Activated naive CD8-positive, alpha-beta T cell treated with anti-CD3 and anti-CD28 coated beads, Interleukin-2, amount 10 ng/mL, durations not matched to agents 7 days and 5 days (primary cell): ENCODE data around the gene NEK8. TPM values are rescaled to one million over a fixed set of nuclear protein-coding genes. Genes with fewer than 3 reads are reported as not detected.
A peak's percentile ranks its signal among the peaks of the same experiment; 100 is the strongest.
"Not testable (repeated sequence)": the region's sequence is repeated elsewhere in the genome, so short reads cannot be mapped to it uniquely, and the experiment has no call there.

Source experiments
- ATAC-seq: fragments of 150-1000 bp; cut with Tn5 transposase; one replicate; pipeline ENCODE4 v1.10.0; 2021; ENCODE audit warnings: low read depth, moderate library complexity
- POLR2A ChIA-PET: fragments of 350-600 bp; sonication (Branson Sonifier 250); formaldehyde crosslinking; loops from one replicate; lab custom pipeline; 2021; ENCODE audit warnings: antibody characterized with exemption; lab: Charles Lee
- DNase-seq: peaks from one replicate; pipeline ENCODE4 v3.0.0; 2021
- H3K27ac Mint-ChIP-seq: one replicate; pipeline ENCODE4 v1.8.0; 2022; ENCODE audit warnings: mild to moderate bottlenecking, mixed read lengths
- H3K27me3 Mint-ChIP-seq: one replicate; pipeline ENCODE4 v1.8.0; 2022; ENCODE audit warnings: mild to moderate bottlenecking, moderate library complexity, mixed read lengths
- H3K36me3 Mint-ChIP-seq: one replicate; pipeline ENCODE4 v1.8.0; 2021; ENCODE audit warnings: mild to moderate bottlenecking, mixed read lengths
- H3K4me1 Mint-ChIP-seq: one replicate; pipeline ENCODE4 v1.8.0; 2021; ENCODE audit warnings: mixed read lengths
- H3K4me3 Mint-ChIP-seq: one replicate; pipeline ENCODE4 v1.8.0; 2022; ENCODE audit warnings: mild to moderate bottlenecking, moderate library complexity, mixed read lengths
- H3K9me3 Mint-ChIP-seq: one replicate; pipeline ENCODE4 v1.8.0; 2021; ENCODE audit warnings: mixed read lengths
- total RNA-seq, 2 experiments: library from RNA; stranded (reverse); gene quantifications; one replicate each; pipeline ENCODE4 v1.2.3, GENCODE V29; 2021

The NEK8 gene
- total RNA-seq, 2 experiments from 2014 or later, result 7.1 to 8.9 TPM

DNA sequence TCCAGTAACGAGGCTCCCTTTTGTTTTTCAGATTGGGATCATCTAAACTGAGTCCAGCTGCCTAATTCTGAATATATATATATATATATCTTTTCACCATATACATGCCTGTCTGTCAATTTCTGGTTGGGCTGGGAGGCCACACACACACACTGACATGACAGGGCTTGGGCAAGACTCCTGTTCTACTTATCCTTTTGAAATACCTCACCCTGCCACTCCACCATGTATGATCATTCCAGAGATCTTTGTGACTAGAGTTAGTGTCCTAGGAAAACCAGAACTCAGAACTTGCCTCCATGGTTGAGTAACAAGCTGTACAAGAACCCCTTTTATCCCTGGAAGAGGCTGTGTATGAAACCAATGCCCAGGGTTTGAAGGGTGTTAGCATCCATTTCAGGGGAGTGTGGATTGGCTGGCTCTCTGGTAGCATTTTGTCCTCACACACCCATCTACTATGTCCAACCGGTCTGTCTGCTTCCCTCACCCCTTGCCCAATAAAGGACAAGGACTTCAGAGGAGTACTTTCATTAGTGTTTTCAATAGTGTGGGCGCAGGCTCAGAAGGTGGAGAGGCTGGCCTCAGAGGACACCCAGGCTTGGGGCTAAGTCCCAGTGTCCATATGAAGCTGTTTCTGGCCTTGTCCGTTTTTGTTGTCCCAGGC lies 4.6 kb upstream of the NEK8 start:
- H3K9me3 Mint-ChIP-seq, H3K27me3 Mint-ChIP-seq, ATAC-seq, DNase-seq: not testable (repeated sequence)
- Mint-ChIP-seq H3K27ac (peak overlapping the region; percentile 93), H3K4me1 (peaks cover 47% of the 10 kb centered on the region), H3K4me3 (peak overlapping the region; percentile 92), H3K36me3 (peaks cover 32% of the 10 kb centered on the region)
- POLR2A ChIA-PET, result interaction anchor here (0.6 to 6.3 kb wide), 5 partner anchors 9 to 169 kb away, joined by 3 to 266 read pairs (median 36); partner anchors contain the start of genes PROCA1 and TRAF4

DNA sequence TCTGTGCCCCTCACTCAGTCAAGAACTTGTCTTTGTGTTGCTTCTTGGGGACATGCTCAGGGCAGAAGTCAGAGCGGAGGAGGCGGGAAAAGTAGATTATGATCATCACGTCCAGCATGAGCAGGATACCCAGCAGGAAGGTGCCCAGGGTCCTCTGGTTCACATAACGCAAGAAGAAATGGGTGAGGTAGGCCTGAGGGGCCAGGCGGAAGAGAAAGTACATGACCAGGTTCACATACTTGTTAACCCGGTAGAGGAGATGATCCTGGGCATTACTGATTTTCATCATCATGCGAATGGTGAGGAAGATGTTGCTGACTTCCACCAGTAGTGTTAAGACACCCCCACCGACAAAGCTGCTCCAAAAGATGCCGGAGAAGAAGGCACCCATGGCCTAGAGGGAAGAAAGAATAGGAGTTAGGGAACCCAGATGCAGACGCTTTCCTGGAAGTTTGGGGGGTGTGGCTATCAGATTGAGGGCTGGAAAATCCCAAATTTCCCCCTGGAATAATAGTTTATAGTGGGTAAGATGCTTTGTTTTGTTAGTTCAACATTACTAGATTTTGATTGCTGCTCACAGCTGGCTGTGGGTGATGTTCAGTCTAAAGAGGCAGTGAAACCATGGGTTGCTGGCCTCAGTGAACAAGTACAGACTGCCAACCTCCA lies 4.0 kb upstream of the NEK8 start:
- POLR2A ChIA-PET, result interaction anchor here (1.4 to 6.3 kb wide), 3 partner anchors 13 to 169 kb away, joined by 4 to 266 read pairs (median 36); partner anchors contain the start of genes PROCA1 and TRAF4
- peaks cover 47% of the 10 kb centered on the region for H3K4me1 Mint-ChIP-seq
- ATAC-seq (no peak), DNase-seq (no peak)
- H3K27me3 Mint-ChIP-seq, result no peaks in the 10 kb centered on the region
- peak overlapping the region; percentile 92 for H3K4me3 Mint-ChIP-seq
- peak overlapping the region; percentile 93 for H3K27ac Mint-ChIP-seq
- H3K36me3 Mint-ChIP-seq, result peaks cover 32% of the 10 kb centered on the region
- H3K9me3 Mint-ChIP-seq, result no peaks in the 10 kb centered on the region

DNA sequence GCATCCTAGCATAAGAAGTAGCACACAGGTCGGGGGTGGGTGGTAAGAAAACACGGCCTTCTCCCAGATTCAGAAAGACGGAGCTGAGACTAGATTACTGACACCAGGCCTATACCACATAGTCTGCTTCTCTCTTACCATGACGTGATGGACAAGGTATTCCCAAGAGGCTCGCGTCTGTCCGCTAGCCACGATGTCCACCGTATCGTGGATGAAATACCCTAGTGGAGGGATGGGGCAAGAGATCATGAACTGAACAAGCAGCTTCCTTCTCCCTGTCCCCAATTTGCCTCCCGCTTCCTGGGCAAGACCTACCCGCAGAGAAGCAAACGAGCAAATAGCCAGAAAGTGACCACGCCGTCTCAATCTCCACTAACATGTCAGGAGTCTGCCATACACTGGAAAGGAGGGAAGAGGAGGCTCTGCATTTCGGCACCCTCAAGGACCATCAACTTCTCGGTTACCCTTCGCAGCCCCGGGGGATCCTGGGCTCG lies 3.4 kb upstream of the NEK8 start:
- H3K9me3 Mint-ChIP-seq, result no peaks in the 10 kb centered on the region
- H3K4me3 Mint-ChIP-seq, result peak overlapping the region; percentile 92
- DNase-seq (no peak), ATAC-seq (no peak)
- H3K36me3 Mint-ChIP-seq, result peaks cover 28% of the 10 kb centered on the region
- POLR2A ChIA-PET, result interaction anchor here (0.5 to 6.3 kb wide), 5 partner anchors 14 to 227 kb away, joined by 4 to 266 read pairs (median 36); partner anchors contain the start of genes PHF12, PROCA1 and TRAF4
- H3K27ac Mint-ChIP-seq, result peak overlapping the region; percentile 93
- H3K4me1 Mint-ChIP-seq, result peaks cover 50% of the 10 kb centered on the region
- H3K27me3 Mint-ChIP-seq, result no peaks in the 10 kb centered on the region

DNA sequence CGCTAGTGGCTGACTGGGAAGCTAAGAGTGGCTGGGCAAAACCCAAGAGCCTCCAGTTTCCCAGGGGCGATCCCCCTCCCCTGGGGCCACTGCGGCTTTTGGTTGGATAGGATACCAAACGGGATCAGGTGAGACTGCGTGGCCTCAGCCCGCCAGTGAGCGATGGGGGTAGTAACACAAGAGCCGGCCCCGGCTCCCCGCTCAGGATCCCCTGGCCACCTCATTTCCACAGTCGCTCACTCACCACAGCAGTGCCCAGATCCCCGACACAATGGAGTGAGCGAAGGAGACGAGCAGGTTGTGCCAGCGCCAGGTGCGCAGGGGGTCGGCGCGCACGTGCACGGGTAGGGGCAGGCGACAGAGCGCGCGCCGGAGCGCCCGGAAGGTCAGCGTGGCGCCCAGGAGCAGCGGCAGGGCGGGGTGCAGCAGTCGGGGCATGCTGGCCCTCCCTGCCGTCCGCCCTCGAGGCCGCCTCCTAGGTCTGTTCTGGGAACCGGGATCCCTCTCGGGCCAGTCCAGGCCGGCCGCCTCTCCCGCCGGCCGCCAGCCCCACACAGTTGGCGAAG lies 2.8 kb upstream of the NEK8 start:
- ATAC-seq, result peak; percentile 1
- no peak for DNase-seq
- peak overlapping the region; percentile 92 for H3K4me3 Mint-ChIP-seq
- H3K9me3 Mint-ChIP-seq, result no peaks in the 10 kb centered on the region
- peaks cover 47% of the 10 kb centered on the region for H3K4me1 Mint-ChIP-seq
- no peaks in the 10 kb centered on the region for H3K27me3 Mint-ChIP-seq
- POLR2A ChIA-PET, result interaction anchor here (0.5 to 6.3 kb wide), 15 partner anchors 9 to 388 kb away, joined by 3 to 266 read pairs (median 5); partner anchors contain the start of genes BLTP2, DHRS13, PHF12 and PROCA1
- peaks cover 23% of the 10 kb centered on the region for H3K36me3 Mint-ChIP-seq
- peak overlapping the region; percentile 93 for H3K27ac Mint-ChIP-seq

DNA sequence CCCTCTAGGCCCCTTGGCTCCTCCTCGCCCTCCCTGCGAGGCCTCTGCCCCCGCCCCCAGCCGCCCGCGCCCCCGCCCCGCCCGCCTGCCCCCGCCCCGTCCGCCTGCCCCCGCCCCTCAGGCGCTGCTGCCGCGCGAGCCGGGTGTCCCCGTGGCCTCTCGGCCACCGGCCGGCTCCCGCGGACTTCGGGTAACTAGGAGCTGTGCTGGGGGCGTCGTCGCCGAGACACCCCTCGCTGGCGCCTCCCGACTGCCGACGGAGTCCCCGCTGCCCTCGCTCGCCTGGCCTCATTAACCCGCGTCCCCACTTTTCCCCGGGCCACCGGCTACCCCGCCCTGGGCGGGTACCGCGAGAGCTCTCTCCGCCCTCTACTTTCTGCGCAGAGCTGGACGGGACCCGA lies 2.4 kb upstream of the NEK8 start, which contains the start of gene TLCD1:
Gene TLCD1, minus strand, starts transcription at position 8 of the 401 bp plus-strand sequence. CDS start 136 bp downstream, outside the sequence.
- ATAC-seq (peak; percentile 60), DNase-seq (peak; percentile 88)
- POLR2A ChIA-PET, result interaction anchor here (0.7 to 6.3 kb wide), 21 partner anchors 9 to 413 kb away, joined by 3 to 266 read pairs (median 5); partner anchors contain the start of genes BLTP2, DHRS13, FLOT2 and PHF12
- H3K27ac Mint-ChIP-seq, result peak within 1 kb of the TSS; percentile 99
- H3K27me3 Mint-ChIP-seq, result no peaks in the 10 kb centered on the region
- H3K4me3 Mint-ChIP-seq, result peak within 1 kb of the TSS; percentile 99
- H3K4me1 Mint-ChIP-seq, result peaks cover 45% of the 10 kb centered on the region
- H3K9me3 Mint-ChIP-seq, result no peaks in the 10 kb centered on the region
- peaks cover 18% of the 10 kb centered on the region for H3K36me3 Mint-ChIP-seq

DNA sequence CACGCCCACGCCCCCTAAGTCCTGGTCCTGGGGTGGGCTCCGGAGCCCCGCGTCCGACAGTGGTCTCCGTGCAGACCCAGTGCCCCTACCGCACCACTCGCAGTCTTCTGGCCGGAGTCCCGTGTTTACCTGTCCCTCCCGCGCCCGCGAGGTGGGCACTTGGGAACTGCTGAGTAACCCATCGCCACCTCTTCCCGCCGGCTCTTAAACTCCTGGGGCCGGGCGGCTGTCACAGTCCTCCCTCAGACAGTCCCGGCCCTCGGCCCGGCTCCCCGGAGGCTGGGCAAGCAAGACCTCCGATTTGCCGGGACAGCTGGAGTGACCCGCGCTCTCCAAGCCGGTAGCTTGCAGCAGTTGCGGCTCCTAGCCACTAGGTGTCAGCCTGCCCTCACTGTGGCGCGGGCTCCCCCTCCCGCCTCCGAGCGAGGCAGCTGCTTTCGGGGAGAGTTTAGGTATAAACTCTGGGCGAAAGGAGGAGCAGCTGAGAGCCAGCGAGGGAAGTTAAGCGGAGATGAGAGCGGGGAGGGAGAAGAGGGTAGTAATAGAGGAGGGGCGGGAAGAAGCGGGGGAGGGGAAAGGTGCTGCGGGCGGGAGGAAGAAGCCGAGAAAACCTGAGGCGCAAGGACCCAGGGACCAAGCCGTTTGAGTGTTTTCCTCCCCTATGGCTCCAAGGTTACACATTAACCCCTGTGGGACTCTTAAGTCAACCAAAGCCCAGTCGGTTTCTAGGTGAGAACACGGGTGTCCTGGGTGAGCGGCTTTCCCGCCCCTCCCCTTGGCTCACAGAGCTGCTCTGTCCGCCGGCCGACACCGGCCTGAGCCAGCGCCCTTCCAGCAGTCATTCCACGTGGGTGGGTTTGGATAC lies 1.7 kb upstream of the NEK8 start:
- Mint-ChIP-seq H3K4me1 (peaks cover 40% of the 10 kb centered on the region), H3K27me3 (no peaks in the 10 kb centered on the region), H3K27ac (peak overlapping the region; percentile 99), H3K36me3 (peaks cover 12% of the 10 kb centered on the region), H3K4me3 (peak overlapping the region; percentile 99), H3K9me3 (no peaks in the 10 kb centered on the region)
- DNase-seq (peak; percentile 94), ATAC-seq (peak; percentile 50)
- POLR2A ChIA-PET, result interaction anchor here (0.6 to 6.3 kb wide), 29 partner anchors 8 to 1432 kb away, joined by 3 to 266 read pairs (median 5); partner anchors contain the start of genes BLTP2, DHRS13, FAM222B and FLOT2

- no peak for ATAC-seq
- no peak for DNase-seq
- Mint-ChIP-seq H3K4me1 (peaks cover 22% of the 10 kb centered on the region), H3K27ac (no peak overlapping the region), H3K36me3 (peaks cover 6% of the 10 kb centered on the region), H3K9me3 (no peaks in the 10 kb centered on the region), H3K27me3 (no peaks in the 10 kb centered on the region), H3K4me3 (no peak overlapping the region)
- POLR2A ChIA-PET, result interaction anchor here (2.7 to 6.3 kb wide), 3 partner anchors 10 to 223 kb away, joined by 19 to 266 read pairs (median 53); partner anchors contain the start of genes PHF12 and TRAF4
Observed at GRCh38 chr17:28729950-28730330, 1.4 kb downstream of the NEK8 start.

GRCh38 chr17:28733346-28733745 lies 4.8 kb downstream of the NEK8 start:
- DNase-seq (no peak), ATAC-seq (no peak)
- peaks cover 15% of the 10 kb centered on the region for H3K4me1 Mint-ChIP-seq
- H3K4me3 Mint-ChIP-seq, result no peak overlapping the region
- peaks cover 10% of the 10 kb centered on the region for H3K36me3 Mint-ChIP-seq
- no peaks in the 10 kb centered on the region for H3K27me3 Mint-ChIP-seq
- H3K9me3 Mint-ChIP-seq, result no peaks in the 10 kb centered on the region
- POLR2A ChIA-PET, result interaction anchor here (1.4 kb wide), 1 partner anchor 10 kb away, joined by 4 read pairs; the partner anchor contains the start of gene TRAF4
- H3K27ac Mint-ChIP-seq, result no peak overlapping the region

- Mint-ChIP-seq H3K4me1 (peaks cover 17% of the 10 kb centered on the region), H3K4me3 (no peak overlapping the region), H3K9me3 (no peaks in the 10 kb centered on the region), H3K27me3 (no peaks in the 10 kb centered on the region), H3K27ac (peak overlapping the region; percentile 70), H3K36me3 (peaks cover 15% of the 10 kb centered on the region)
- POLR2A ChIA-PET, result interaction anchor here (0.6 to 1.4 kb wide), 4 partner anchors 8 to 84 kb away, joined by 3 to 4 read pairs (median 4); partner anchors contain the start of genes TLCD1 and TRAF4
- no peak for ATAC-seq
- DNase-seq, result no peak
Observed at GRCh38 chr17:28734712-28735241, 6.2 kb downstream of the NEK8 start.

GRCh38 chr17:28735242-28735722 lies 6.7 kb downstream of the NEK8 start:
- H3K4me3 Mint-ChIP-seq, result no peak overlapping the region
- peak; percentile 14 for ATAC-seq
- no peaks in the 10 kb centered on the region for H3K9me3 Mint-ChIP-seq
- peaks cover 16% of the 10 kb centered on the region for H3K36me3 Mint-ChIP-seq
- H3K27me3 Mint-ChIP-seq, result no peaks in the 10 kb centered on the region
- no peak for DNase-seq
- H3K27ac Mint-ChIP-seq, result peak overlapping the region; percentile 70
- POLR2A ChIA-PET, result interaction anchor here (0.8 to 0.9 kb wide), 2 partner anchors 8 to 9 kb away, joined by 3 to 4 read pairs; partner anchors contain the start of genes TLCD1 and TRAF4
- peaks cover 17% of the 10 kb centered on the region for H3K4me1 Mint-ChIP-seq

DNA sequence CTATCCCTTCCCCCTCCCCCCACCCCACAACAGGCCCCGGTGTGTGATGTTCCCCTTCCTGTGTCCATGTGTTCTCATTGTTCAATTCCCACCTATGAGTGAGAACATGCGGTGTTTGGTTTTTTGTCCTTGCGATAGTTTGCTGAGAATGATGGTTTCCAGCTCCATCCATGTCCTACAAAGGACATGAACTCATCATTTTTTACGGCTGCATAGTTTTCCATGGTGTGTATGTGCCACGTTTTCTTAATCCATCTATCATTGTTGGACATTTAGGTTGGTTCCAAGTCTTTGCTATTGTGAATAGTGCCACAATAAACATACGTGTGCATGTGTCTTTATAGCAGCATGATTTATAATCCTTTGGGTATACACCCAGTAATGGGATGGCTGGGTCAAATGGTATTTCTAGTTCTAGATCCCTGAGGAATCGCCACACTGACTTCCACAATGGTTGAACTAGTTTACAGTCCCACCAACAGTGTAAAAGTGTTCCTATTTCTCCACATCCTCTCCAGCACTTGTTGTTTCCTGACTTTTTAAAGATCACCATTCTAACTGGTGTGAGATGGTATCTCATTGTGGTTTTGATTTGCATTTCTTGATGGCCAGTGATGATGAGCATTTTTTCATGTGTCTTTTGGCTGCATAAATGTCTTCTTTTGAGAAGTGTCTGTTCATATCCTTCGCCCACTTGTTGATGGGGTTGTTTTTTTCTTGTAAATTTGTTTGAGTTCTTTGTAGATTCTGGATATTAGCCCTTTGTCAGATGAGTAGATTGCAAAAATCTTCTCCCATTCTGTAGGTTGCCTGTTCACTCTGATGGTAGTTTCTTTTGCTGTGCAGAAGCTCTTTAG lies 7.6 kb downstream of the NEK8 start:
- not testable (repeated sequence) for H3K4me3 Mint-ChIP-seq, H3K27ac Mint-ChIP-seq, H3K9me3 Mint-ChIP-seq, ATAC-seq, DNase-seq, H3K27me3 Mint-ChIP-seq
- POLR2A ChIA-PET, result interaction anchor here (0.9 kb wide), 1 partner anchor 7 kb away, joined by 4 read pairs; the partner anchor contains the start of gene TRAF4
- Mint-ChIP-seq H3K4me1 (peaks cover 19% of the 10 kb centered on the region), H3K36me3 (peaks cover 20% of the 10 kb centered on the region)
